Hepatocyte (in vitro differentiated cells): ENCODE measurements around the gene EDEM2.

ENCODE experiments used
- EZH2 ChIP-seq: fragments of 200-600 bp; sonication (generic); IDR thresholded peaks from 2 replicates; pipeline ENCODE4 v1.6.1; 2016; ENCODE audit warnings: antibody characterized with exemption, mild to moderate bottlenecking, borderline replicate concordance
- EZH2phosphoT487 ChIP-seq: fragments of 200-600 bp; sonication (generic); IDR thresholded peaks from one replicate; pipeline ENCODE4 v1.6.1; 2018; ENCODE audit warnings: antibody characterized with exemption, mild to moderate bottlenecking, low read depth, moderate library complexity; ENCODE audit not compliant: unreplicated experiment, severe bottlenecking
- TF ChIP-seq, protein P1 (sequence below): fragments of 200-600 bp; sonication (generic); IDR thresholded peaks from 2 replicates; pipeline ENCODE4 v1.5.1; 2016; ENCODE audit warnings: antibody characterized with exemption, mild to moderate bottlenecking; ENCODE audit not compliant: poor library complexity

DNA sequence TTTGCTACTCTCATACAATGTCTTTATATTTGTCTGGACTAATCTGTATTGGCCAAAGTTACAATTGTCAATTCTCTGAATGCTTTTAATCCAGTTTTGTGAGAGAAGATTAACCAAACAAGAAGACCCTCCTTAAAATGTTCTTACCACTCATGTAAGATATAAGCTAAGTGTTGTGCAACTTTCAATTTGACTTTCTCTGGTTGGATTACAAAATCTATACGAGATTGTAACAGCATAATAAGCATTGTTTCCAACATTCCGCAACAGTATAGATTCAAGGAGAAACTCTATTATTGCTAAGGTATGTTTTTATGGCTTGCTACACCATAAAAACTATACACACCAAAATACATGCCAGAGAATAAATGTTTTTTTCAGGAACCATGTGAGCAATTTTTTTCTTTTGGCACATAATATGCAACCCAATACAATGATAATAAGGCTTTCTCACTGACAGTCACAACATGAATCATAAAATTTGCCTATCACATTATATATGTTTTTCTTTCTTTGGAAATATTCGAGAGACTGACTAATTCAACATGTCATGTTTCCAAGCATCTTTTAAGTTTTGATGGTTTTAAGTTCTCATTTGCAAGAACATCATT, 42.3 kb downstream of the EDEM2 start:
- TF ChIP-seq EZH2 (no peak), EZH2phosphoT487 (no peak)
- TF ChIP-seq, protein P1, sequence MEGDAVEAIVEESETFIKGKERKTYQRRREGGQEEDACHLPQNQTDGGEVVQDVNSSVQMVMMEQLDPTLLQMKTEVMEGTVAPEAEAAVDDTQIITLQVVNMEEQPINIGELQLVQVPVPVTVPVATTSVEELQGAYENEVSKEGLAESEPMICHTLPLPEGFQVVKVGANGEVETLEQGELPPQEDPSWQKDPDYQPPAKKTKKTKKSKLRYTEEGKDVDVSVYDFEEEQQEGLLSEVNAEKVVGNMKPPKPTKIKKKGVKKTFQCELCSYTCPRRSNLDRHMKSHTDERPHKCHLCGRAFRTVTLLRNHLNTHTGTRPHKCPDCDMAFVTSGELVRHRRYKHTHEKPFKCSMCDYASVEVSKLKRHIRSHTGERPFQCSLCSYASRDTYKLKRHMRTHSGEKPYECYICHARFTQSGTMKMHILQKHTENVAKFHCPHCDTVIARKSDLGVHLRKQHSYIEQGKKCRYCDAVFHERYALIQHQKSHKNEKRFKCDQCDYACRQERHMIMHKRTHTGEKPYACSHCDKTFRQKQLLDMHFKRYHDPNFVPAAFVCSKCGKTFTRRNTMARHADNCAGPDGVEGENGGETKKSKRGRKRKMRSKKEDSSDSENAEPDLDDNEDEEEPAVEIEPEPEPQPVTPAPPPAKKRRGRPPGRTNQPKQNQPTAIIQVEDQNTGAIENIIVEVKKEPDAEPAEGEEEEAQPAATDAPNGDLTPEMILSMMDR = no peak
